ENCODE data around the gene S100A14.

The S100A14 gene

DNA sequence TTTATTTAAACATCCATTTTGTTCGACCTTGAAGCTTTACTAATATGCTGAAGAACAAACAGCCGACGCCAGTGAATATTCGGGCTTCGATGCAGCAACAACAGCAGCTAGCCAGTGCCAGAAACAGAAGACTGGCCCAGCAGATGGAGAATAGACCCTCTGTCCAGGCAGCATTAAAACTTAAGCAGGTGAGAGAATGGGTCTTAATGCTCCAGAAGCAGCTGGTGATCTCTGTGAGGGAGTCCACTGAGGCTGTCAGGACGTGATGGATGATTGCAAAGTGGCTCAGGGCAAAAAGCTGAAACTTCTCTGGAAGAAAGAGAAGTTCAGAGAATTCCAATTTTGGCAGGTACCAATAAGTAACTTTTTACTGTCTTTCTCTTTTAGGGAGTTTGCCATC lies 22.1 kb upstream of the S100A14 start:
- DNase-seq, result no peak

DNA sequence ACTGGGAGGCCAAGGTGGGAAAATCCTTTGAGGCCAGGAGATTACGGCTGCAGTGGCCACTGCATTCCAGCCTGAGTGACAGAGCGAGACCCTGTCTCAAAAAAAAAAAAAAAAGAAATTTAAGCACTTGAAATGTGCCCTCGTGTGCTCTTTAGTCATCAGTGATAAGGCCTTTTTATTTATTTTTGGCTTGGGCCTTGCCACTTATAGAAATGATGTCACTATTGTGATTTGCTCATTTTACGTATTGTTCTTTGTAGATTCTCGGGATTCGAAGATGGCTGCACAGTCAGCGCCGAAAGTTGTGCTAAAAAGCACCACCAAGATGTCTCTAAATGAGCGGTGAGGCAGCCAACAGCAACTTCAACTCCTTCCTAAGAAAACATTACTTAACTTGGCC lies 20.2 kb upstream of the S100A14 start:
- DNase-seq, result no peak

DNA sequence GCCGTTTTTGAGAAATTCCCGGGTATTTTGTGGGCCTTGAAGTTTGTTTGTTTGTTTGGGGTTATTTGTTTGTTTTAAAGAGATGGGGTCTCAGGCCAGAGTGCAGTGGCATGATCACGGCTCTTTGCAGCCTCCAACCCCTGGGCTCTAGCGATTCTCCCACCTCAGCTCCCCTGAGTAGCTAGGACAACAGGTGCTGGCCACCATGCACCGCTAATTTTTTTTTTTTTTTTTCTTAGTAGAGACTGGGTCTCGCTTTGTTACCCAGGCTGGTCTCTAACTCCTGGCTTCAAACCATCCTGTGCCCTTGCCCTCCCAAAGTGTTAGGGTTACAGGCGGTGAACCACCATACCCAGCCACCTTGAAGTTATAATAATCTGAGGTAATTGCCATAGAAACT lies 19.7 kb upstream of the S100A14 start:
- DNase-seq, result no peak

DNA sequence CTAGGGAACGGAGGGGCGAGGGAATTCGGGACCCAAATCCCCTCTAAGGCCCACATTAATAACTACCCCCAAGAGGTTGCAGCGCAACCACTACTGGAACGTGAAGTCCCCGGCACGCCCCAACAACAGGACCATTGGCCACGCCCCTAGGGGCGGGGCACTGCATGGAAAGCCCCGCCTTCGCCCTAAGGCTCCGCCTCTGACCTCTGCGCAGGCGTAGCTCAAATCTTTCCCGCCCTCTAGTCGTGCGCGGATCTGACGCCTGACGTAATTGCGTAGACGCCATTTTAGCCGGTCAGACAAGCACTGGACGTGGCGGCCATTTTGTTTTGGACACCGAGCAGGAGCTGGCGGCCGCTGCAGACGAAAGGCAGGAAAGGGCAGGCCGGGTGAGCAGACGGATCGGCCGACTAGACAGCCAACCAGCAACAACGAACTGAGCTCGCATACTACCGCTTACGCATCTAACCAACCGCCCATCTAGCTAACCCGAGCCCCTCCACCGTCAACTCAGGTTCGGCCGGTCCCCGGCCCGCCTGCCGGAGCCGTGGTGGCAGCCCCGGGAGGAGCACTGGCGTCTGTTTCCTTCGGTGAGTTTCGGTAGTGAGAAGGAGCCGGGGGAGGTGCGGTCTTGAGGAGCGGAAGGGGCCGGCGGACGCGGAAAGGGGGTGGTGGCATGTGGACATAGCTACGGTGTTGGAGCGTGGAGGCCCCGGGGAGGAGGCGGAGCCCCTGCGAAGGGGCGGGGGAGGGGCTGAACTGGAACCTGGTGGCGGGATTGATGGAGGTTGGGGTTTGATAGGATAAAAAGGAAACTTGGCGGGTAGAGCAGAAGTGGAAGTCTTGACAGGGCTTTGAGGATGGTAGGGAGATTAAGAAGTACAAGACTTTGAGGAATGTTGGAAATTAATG lies 17.9 kb upstream of the S100A14 start, which contains the start of gene CHTOP:
Gene CHTOP (plus strand): TSS at position 313 of the 912 bp plus-strand sequence. CDS start 2,523 bp downstream, outside the sequence.
- peak; percentile 96 for DNase-seq

DNA sequence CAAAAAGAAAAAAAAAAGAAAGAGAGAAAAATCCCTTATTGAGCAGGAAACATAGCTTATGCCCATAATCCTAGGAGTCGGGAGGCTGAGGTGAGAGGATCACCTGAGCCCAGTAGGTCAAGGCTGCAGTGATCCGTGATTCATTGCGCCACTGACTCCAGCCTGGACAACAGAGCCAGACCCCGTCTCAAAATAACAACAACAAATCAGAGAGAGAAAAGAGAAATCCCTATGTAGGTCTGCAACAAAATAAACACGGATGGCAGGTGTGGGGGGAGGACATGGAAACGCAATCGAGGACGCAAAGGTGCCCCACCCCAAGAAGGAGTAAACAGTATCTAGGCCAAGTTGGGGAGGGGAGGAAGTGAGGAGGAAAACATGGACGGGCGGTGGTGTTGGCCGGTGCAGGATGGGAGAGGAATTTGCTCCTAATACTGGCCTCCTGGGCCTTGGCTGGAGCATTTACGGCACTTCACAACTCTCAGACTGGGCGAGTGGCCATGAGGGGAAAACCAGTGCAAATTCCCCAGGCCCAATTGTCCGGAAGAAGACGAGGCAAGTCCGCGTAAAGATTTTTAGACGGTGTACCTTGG lies 17.1 kb upstream of the S100A14 start:
- DNase-seq, result no peak

DNA sequence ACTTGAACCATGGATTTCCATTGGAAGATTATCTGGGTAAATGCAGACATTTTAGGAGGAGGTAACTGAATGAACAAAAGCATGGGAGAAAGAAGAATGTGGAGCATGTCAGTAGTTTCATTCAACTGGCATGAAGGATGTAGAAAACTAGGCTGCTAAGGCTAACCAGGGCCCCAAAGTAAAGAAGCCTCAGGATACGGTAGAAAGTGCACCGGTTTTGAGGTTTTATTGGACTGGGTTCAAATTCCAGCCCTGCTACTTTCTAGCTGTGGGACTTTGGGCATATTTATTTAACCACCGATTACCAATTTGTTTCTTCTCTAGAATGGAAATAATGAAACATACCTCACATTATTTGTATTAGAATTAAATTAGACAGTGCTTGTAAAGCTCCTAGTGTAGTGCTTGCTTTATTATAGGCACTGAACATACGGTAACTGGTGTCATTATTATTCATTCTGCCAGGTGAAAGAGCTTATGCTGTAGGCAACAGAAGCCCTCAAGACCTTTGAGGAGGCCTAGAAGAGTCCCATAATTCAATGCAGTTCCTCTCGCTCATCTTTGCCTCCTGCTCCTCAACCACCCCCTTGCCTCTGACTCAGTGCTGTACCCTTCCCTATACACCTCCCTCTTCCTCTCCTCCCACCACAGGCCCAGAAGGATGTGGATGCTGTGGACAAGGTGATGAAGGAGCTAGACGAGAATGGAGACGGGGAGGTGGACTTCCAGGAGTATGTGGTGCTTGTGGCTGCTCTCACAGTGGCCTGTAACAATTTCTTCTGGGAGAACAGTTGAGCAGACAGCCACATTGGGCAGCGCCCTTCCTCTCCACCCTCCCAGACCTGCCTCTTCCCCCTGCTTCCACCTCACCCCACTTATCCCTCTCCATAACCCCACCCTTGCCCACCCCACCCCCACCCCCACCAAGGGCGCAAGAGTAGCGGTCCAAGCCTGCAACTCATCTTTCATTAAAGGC lies 15.2 kb upstream of the S100A14 start:
- no peak for DNase-seq

DNA sequence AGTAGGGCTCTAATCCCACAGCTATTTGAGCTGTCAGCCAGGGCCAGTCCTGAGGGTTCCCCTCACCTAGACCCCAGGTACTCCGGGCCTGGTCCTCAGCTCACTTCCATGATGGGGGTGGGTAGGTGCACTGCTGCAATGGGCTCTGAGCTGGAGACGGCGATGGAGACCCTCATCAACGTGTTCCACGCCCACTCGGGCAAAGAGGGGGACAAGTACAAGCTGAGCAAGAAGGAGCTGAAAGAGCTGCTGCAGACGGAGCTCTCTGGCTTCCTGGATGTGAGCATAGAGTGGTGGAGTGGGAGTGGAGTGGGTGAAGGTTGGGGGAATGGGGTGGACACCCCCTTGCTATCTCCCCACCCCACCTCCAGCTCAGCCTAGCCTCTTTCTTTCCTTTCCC lies 14.3 kb upstream of the S100A14 start:
- no peak for DNase-seq

DNA sequence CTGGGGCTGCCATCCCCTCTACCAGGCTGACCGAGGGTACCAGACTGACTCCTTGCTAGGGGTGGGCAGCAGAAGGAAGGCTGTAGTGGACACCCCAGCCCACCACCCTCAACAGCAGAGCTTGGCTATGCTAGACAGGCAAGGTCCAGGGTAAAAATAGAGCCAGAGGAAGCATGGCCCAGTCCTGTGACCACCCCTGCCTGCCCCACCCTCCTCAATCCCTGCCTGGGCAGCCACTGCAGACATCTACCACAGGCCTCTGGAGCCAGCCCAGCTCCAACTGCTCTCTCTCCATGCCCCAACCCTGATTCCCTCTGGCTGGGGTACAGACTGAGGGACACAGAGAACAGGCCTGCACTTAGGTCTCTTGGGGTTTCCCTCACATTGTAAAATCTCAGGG lies 13.8 kb upstream of the S100A14 start:
- DNase-seq, result no peak

DNA sequence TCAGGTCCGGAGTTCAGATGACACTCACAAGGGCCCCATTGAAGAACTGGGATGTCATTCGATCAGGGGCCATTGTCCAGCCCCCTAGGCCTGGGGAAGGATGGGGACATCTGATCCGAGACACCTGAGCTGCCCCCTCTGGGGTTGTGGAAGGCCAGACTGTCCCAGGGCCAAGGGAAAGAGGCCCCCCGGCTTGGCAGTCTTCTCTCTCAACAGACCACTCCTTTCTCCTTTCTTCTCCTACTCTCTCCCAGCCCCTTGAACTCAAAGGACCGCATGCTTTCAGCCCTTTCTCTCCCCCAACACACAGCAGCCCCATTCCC lies 13.2 kb upstream of the S100A14 start:
- DNase-seq, result no peak

DNA sequence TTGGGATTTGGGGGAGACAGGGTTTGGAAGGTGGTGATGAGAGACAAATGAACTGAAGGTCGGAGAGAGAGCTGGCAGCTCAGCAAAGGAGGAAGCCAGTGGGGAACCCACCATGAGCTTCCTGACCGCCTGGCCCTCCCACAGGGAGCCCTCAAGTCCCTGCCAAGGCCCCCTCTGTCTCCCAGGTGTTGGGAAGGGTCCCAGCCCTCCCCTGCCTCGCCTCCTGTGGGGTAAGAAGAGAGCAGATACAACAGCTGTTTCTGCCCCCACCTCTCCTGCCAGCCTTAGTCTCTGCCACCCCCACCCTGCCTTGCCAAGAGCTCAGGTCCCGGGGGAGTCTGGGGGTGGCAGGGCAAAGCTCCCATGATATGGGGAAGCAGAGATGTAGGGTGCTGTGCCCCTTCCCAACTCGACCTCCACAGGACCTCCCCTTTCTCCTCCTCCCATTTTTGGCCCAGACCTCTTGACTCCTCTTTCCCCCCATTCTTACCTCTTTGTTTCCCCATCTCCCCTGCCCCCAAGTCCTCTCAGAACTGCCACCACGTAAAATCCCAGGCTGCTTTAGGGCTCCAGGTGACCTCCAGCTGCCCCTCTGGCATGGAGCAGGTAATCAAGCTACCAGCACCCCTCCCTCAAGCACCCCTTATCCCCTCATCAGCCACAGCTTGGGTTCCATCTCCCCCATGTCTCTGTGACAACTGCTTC lies 12.7 kb upstream of the S100A14 start:
- no peak for DNase-seq

DNA sequence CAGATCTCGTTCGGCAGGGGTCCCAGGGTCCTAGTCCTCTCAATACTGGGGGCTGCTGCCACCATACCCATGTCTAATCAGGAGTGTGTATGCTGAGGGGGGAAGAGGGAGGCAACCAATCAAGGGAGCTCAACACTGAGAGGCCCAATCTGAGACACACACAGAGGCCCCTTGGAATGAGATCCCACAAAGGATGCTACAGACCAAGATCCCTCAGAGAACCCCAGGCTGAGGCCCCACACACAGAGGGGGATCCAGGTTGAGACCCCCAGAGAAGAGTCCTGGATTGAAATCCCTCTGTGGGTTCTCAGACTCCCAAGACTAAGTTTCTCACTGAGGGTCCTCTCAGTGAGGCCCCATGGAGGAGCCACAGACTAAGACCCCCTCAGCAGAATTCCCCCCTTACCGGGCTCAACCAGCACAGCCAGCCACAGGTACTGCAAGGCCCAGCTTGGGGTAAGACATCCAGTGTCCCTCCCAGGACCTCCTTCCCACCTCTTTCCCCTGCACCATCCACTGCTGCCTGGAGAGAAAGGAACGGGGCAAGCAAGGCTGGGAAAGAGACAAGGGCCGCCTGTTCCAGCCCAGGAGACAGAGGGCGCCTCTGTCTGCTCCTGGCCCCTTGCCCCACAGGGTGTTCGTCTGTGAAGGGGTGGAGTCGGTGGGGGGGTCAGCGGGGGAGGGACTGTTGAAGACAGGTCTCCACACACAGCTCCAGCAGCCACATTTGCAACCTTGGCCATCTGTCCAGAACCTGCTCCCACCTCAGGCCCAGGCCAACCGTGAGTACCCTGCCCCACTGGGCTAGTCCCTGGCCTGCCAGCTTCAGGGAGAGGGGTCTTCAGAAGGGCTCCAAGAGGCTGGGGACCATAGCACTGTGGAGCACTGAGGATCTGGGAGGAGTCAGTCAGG lies 11.8 kb upstream of the S100A14 start, which contains the start of gene S100A1:
Gene S100A1 (plus strand): TSS at position 720 of the 912 bp plus-strand sequence. CDS start 2,088 bp downstream, outside the sequence.
- DNase-seq, result no peak

DNA sequence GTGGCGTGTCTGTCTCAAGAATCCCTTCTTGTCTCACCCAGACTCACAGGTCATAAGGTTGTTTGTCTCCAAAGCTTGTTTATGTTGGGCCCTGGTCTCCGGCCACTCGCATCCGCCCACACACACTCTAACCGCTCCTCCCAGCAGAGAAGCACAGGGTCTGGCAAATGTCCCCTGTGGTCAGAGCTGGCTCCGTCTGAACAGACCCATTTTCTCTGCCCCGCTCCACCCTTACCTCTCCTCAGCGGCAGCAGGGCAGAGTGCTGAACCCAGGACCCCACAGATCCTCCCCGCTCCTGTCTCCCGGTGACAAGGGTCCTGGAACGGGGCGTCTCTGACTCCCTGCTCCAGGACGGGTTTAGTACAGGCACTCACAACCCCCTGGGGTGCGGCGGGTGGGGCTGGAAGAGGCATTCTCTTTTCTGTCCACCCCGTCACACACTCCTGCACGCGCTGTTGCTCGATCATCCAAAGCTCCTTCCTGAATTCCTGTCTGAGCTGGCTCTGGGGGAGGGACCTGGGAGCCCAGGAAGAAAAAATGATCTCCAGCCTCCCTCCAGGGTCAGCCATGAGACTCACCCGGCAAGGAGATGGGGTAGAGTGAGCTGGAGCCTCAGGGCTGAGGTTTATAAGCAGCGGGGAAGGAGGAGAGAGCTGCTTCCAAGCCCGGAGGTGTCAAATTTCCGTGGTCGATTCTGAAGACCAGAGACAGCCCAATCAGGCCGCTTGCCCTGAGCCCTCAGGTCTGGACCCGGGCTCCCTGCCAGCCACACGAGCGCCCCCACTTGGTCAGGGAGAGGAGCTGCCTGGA lies 11.0 kb upstream of the S100A14 start, which contains the start of gene S100A13:
Gene S100A13 (minus strand): TSS at position 602 of the 811 bp plus-strand sequence. CDS start 1,033 bp downstream, outside the sequence.
- peak; percentile 40 for DNase-seq

DNA sequence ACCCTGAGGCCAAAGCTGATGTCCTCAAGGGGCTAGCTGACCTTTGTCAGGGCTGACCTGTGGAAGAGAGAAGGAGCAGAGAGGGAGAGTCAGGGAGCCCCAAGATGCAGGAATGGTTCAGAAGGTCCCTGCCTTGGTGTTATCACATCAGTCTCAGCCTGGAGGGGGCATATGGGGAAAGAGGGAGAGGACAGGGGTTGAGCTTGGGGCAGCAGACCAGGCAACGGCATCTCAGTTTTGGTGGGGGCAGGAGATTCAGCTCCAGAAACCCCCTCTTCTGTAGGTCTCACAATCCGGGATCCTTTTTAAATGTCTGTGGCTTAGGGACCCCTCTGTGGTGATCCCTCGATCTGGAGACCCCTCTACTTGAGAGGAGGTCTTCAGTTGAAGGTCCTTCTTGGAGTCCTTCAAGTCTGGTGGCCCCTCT lies 10.4 kb upstream of the S100A14 start:
- DNase-seq, result no peak

DNA sequence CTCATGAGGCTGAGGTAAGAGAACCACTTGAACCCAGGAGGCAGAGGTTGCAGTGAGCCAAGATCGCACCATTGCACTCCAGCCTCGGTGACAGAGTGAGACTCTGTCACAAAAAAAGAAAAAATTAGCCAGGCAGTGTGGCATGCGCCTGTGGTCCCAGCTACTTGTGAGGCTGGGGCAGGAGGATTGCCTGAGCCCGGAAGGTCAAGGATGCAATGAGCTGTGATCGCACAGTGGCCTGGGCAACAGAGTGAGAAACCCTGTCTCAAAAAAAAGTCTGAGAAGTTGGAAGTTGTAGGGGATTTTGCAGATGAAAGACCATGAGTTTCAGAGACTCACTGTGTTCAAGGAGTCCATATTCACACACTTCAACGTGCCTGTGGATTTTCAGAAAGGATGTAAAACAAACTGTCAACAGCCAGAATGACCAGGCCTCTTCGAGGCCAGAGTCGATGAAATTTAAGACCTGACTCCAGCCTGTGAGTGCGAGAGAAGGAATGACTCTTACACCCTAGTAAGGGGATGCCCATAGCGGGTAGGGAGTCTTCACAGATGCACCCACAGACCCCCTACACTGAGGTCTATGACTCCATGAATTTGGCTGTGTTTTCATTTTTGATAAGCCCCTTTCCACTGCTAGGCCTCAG lies 9.0 kb upstream of the S100A14 start:
- DNase-seq, result no peak

DNA sequence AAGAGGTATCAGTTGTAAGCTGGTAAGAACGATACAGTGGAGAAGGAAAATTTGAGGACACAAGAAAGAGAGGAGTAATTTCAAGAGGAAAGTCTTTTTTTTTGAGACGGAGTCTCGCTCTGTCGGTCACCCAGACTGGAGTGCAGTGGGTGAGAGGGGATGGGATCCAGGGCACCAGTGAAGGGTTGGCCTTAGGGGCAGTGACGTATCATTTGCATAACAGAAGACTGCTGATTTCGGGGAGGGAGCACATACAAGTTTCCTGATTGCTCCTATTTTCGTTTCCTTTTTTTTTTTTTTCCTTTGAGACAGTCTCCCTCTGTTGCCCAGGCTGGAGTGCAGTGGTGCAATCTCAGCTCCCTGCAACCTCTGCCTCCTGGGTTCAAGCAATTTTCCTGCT lies 7.0 kb upstream of the S100A14 start:
- no peak for DNase-seq

DNA sequence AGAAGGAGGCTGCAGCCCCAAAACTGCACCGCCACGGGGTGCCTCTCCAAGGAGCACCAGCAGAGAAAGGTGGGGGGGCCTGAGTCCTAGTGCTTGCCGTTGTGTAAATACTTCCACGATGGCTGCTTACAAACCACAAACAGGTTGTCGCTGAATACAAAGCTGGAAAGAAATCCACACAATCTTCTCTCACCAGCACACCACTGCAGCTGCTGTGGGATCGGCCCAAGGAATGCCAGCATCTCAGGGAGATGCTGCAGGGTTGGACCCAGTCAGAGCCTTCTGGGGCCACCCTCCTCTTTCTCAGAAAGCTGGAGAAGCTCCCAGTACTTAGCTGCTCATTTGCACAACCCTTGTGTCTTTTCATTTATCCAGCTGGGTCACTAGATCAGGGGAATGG lies 3.0 kb upstream of the S100A14 start:
- DNase-seq, result no peak

DNA sequence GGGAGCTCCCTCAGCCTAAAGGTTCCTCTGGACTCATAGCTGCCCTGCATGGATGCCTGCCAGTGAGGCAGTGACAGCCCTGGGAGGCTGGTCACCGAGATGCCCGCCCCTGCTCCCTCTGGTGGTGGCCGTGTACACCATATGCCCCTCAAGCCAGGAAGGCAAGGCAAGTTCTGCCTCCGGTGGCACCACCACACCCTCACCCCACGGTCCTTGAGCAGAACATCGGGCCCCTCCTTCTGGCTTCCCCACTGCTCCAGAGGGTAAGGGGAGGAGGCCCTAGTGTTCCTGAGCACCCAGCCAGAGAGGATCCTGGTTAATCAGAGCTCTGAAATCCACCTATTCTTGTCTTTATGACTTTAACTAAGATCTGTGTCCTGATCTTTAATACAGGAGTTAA lies 1.5 kb upstream of the S100A14 start:
- no peak for DNase-seq

DNA sequence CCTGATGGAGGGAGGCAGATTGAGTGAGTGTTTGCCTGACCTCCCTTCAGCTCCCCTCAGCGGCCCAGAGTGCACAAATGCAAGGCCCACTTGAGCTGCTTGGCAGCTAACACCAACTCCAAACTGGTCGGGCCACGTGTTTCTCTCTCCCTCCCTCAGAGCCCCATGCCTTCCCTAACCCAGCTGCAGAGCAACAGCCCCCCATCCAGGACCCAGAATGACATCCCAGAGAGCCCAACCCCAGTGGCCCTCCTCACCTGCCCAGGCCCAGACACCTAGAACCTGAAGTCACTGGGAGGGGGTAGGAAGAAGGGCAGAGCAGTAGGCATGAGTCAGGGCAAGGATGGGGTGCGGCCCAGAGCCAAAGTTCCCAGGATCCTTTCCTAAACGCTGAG lies 789 bp upstream of the S100A14 start:
- DNase-seq, result no peak

DNA sequence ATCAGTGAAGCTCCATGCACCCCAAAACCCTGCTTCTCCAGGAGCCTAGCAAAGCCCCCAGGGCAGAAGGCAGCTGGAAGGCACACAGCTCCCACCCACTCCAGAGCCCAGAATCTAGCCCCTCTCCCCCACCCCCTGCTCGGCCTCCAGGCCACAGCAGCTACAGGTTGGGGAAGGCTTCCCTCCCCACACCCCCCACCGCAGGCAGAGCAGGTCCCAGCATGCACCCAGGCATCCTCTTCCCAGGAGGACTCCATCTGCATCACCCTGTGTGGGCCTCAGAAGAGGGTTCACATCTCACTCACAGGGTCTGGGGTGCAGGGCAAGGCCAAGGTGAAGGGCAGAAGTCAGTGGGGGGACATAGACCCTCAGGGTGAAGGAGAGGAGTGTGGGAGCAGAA lies 719 bp downstream of the S100A14 start:
- no peak for DNase-seq

DNA sequence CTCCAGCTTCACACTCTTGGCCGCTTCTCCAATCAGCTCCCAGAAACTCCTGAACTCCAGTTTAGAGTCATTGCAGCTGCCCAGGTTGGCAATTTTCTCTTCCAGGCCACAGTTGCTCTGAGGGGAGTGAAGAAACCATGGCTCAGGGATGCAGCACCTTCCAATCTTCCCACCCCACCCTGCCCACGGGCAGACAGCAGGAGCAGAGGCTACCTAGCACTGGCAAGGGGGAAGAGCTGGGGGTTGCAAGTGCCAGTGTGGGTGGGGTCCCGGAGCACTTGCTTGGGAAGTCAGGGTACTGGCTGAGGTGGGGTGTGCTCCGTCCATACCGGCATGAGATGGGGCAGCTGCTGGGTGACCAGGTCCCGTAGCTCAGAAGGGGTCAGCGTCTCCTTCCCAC lies 1.2 kb downstream of the S100A14 start:
- no peak for DNase-seq
